Vagina (tissue), 2 donors: ENCODE measurements around the gene NUMB.

ENCODE experiments used
- CTCF ChIP-seq, 3 experiments: fragments of 450-650 bp in 2 of 3; fragments of 200-600 bp in 1 of 3; sonication (generic) in 1 of 3; IDR thresholded peaks; one replicate each; pipeline ENCODE4 v1.5.1; 2017 to 2019; ENCODE audit warnings: antibody characterized with exemption in 3 of 3, mild to moderate bottlenecking in 2 of 3, moderate library complexity in 2 of 3
- POLR2A ChIP-seq, 2 donors: fragments of 450-650 bp; IDR thresholded peaks; one replicate each; pipeline ENCODE4 v1.6.1; 2017; ENCODE audit warnings: antibody characterized with exemption in 2 of 2, mild to moderate bottlenecking in 2 of 2, moderate library complexity in 2 of 2
- POLR2AphosphoS5 ChIP-seq, 2 donors: sonication (generic); formaldehyde crosslinking; IDR thresholded peaks; one replicate each; pipeline ENCODE4 v1.9.0; 2017; ENCODE audit warnings: antibody characterized with exemption in 2 of 2, mild to moderate bottlenecking in 2 of 2, low read depth in 1 of 2; ENCODE audit not compliant: insufficient read depth in 1 of 2

DNA sequence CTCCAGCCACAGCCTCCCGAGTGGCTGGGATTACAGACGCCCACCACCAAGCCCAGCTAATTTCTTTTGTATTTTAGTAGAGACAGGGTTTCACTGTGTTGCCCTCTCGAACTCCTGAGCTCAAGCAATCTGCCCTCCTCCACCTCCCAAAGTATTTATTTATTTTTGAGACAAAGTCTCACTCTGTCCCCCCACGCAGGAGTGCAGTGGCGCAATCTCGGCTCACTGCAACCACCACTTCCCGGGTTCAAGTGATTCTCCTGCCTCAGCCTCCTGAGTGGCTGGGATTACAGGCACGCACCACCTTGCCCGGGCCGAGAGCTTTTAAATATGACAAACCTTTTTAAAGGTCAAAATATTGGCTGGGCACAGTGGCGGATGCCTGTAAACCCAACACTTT is 14.6 kb downstream of the NUMB start:
- TF ChIP-seq POLR2AphosphoS5 (IDR thresholded peaks at IDR 0.05; ENCODE audit: insufficient read depth in 1 of 2, low read depth in 1 of 2): no peak
- TF ChIP-seq CTCF (IDR thresholded peaks at IDR 0.05): no peak
- TF ChIP-seq POLR2A (IDR thresholded peaks at IDR 0.05): no peak
